Naive thymus-derived CD4-positive, alpha-beta T cell (primary cell): ENCODE measurements around the gene TEF. TPM values are rescaled to one million over a fixed set of nuclear protein-coding genes. Genes with fewer than 3 reads are reported as not detected.

Experiments
- ATAC-seq: fragments of 150-1000 bp; cut with Tn5 transposase; 2 replicates; pipeline ENCODE4 v1.10.0; 2021; ENCODE audit warnings: mild to moderate bottlenecking, moderate library complexity
- CTCF ChIA-PET: fragments of 350-600 bp; sonication (Branson Sonifier 250); formaldehyde crosslinking; loops from one replicate; lab custom pipeline; 2021; ENCODE audit warnings: antibody characterized with exemption; lab: Charles Lee
- POLR2A ChIA-PET: fragments of 350-600 bp; sonication (Branson Sonifier 250); formaldehyde crosslinking; loops from one replicate; lab custom pipeline; 2021; ENCODE audit warnings: antibody characterized with exemption, inconsistent platforms; lab: Charles Lee
- DNase-seq, 9 donors: peaks; one replicate each; pipeline versions ENCODE4 v3.0.0 to v3.0.0-alpha.2; 2020 to 2022; ENCODE audit warnings: mixed read lengths in 1 of 9
- H3K27ac ChIP-seq: one replicate; pipeline ENCODE4 v1.7.0; 2013; ENCODE audit warnings: mild to moderate bottlenecking, low read depth, low read length, moderate library complexity
- H3K27me3 ChIP-seq, 2 donors: one replicate each; pipeline ENCODE4 v1.7.0; 2013; ENCODE audit warnings: low read length in 2 of 2, mild to moderate bottlenecking in 2 of 2, moderate library complexity in 2 of 2; ENCODE audit not compliant: control insufficient read depth in 2 of 2, insufficient read depth in 2 of 2
- H3K36me3 ChIP-seq, 3 experiments: 1 replicate in 2 of 3; 2 replicates in 1 of 3; pipeline ENCODE4 v1.7.0; 2013; ENCODE audit warnings: low read length in 3 of 3, mild to moderate bottlenecking in 3 of 3, moderate library complexity in 1 of 3; ENCODE audit not compliant: insufficient read depth in 3 of 3, control insufficient read depth in 2 of 3
- H3K4me1 ChIP-seq, 2 donors: one replicate each; pipeline ENCODE4 v1.7.0; 2013; ENCODE audit warnings: low read length in 2 of 2, mild to moderate bottlenecking in 2 of 2, moderate library complexity in 1 of 2; ENCODE audit not compliant: control insufficient read depth in 2 of 2, insufficient read depth in 2 of 2
- H3K4me3 ChIP-seq: 2 replicates; pipeline ENCODE4 v1.7.0; 2013; ENCODE audit warnings: mild to moderate bottlenecking, low read length
- H3K9me3 ChIP-seq, 3 experiments: 1 replicate in 2 of 3; 2 replicates in 1 of 3; pipeline ENCODE4 v1.7.0; 2013; ENCODE audit warnings: low read length in 3 of 3; ENCODE audit not compliant: control insufficient read depth in 2 of 3
- H3K27ac Mint-ChIP-seq, 9 donors: one replicate each; pipeline ENCODE4 v1.8.0; 2020 to 2022; ENCODE audit warnings: mixed read lengths in 9 of 9, mild to moderate bottlenecking in 8 of 9, moderate library complexity in 5 of 9, inconsistent platforms in 2 of 9
- H3K27me3 Mint-ChIP-seq, 5 donors: one replicate each; pipeline ENCODE4 v1.8.0; 2021 to 2022; ENCODE audit warnings: mixed read lengths in 5 of 5, mild to moderate bottlenecking in 1 of 5
- H3K36me3 Mint-ChIP-seq, 5 donors: one replicate each; pipeline ENCODE4 v1.8.0; 2020 to 2022; ENCODE audit warnings: mixed read lengths in 5 of 5, mild to moderate bottlenecking in 3 of 5, inconsistent platforms in 1 of 5
- H3K4me1 Mint-ChIP-seq, 7 donors: one replicate each; pipeline ENCODE4 v1.8.0; 2020 to 2022; ENCODE audit warnings: mixed read lengths in 7 of 7, mild to moderate bottlenecking in 3 of 7, inconsistent platforms in 1 of 7
- H3K4me3 Mint-ChIP-seq, 10 donors: one replicate each; pipeline ENCODE4 v1.8.0; 2020 to 2022; ENCODE audit warnings: mild to moderate bottlenecking in 10 of 10, mixed read lengths in 10 of 10, moderate library complexity in 6 of 10, inconsistent platforms in 2 of 10
- H3K9me3 Mint-ChIP-seq, 11 donors: one replicate each; pipeline ENCODE4 v1.8.0; 2020 to 2022; ENCODE audit warnings: mixed read lengths in 11 of 11, mild to moderate bottlenecking in 4 of 11, inconsistent platforms in 1 of 11, moderate library complexity in 1 of 11
- intact Hi-C, 2 donors: fragments of 100-400 bp; cut with micrococcal nuclease; formaldehyde crosslinking; loops; one replicate each; pipeline ENCODE4 v1.15.1; 2023
- polyA plus RNA-seq, 2 donors: library from polyadenylated mRNA; unstranded; fragments of 300-500 nt; fragmentation: Illumina TruSeq; gene quantifications; one replicate each; pipeline ENCODE4 v1.2.3, GENCODE V29; 2021
- total RNA-seq, 6 experiments: library from RNA in 5 of 6; stranded (reverse) in 5 of 6; gene quantifications; 1 replicate in 5 of 6; 2 replicates in 1 of 6; pipeline ENCODE4 v1.2.3 and lab custom pipeline; 2021 to 2026

TEF gene
- total and polyA plus RNA-seq, 7 experiments from 2014 or later, result 3.5 to 8.4 (median 6.2) TPM

DNA sequence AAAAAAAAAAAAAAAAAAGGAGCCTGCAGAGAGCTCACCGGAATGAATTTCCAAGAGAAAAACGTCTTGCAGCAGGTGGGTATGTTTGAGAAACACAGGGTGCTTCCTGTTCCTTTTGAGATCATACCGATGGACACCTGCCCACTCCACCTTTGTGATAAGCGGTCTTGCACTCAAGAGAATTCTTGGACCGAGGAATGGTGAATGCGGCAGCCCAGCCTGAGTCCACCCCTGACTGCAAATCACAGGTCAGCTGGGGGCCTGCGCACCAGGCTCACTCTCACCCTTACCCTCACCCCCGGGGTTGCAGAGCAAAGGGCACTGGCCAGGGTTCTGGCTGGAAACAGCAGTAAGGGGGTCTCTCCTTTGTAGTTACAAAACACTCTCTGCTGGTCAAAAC is 16.8 kb upstream of the TEF start:
- H3K27ac ChIP-seq, result no peak overlapping the region
- CTCF ChIA-PET, result no interaction called here
- Mint-ChIP-seq H3K9me3 (peaks cover 0 to 2% (median 0%) of the 10 kb centered on the region in 11 donors), H3K4me3 (no peak overlapping the region), H3K4me1 (peaks cover 0 to 11% (median 3%) of the 10 kb centered on the region in 7 donors), H3K27me3 (peaks cover 0 to 12% (median 0%) of the 10 kb centered on the region in 5 donors), H3K36me3 (peaks cover 0 to 1% (median 0%) of the 10 kb centered on the region in 5 donors), H3K27ac (no peak overlapping the region)
- H3K27me3 ChIP-seq, result no peaks in the 10 kb centered on the region
- H3K4me1 ChIP-seq, result no peaks in the 10 kb centered on the region
- POLR2A ChIA-PET, result interaction anchor here (0.5 to 0.6 kb wide), 2 partner anchors 73 to 252 kb away, joined by 3 read pairs; no protein-coding TSS in a partner anchor
- no peaks in the 10 kb centered on the region for H3K9me3 ChIP-seq
- ATAC-seq, result no peak
- intact Hi-C loops, result no loop called here
- DNase-seq, result no peak
- H3K4me3 ChIP-seq, result no peak overlapping the region
- H3K36me3 ChIP-seq, result no peaks in the 10 kb centered on the region

DNA sequence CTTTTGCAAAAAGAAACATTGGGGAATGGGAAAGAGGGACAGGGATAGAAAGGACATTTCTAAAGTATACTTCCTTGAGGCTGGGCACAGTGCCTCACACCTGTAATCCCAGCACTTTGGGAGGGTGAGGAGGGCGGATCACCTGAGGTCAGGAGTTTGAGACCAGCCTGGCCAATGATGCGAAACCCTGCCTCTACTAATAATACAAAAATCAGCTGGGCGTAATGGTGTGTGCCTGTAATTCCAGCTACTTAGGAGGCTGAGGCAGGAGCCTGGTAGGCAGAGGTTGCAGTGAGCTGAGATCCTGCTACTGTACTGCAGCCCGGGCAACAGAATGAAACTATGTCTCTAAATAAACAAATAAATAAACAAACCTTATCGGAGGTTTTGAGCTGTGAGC is 16.3 kb upstream of the TEF start:
- CTCF ChIA-PET, result interaction anchor here (0.6 kb wide), 1 partner anchor 121 kb away, joined by 3 read pairs; no protein-coding TSS in a partner anchor
- no peak overlapping the region for H3K4me3 Mint-ChIP-seq
- H3K27me3 ChIP-seq, result no peaks in the 10 kb centered on the region
- intact Hi-C loops, result no loop called here
- H3K4me1 ChIP-seq, result no peaks in the 10 kb centered on the region
- POLR2A ChIA-PET, result no interaction called here
- H3K27me3 Mint-ChIP-seq, result peaks cover 0 to 12% (median 0%) of the 10 kb centered on the region in 5 donors
- peaks cover 0 to 2% (median 0%) of the 10 kb centered on the region in 11 donors for H3K9me3 Mint-ChIP-seq
- no peak overlapping the region for H3K4me3 ChIP-seq
- no peaks in the 10 kb centered on the region for H3K36me3 ChIP-seq
- no peak overlapping the region for H3K27ac ChIP-seq
- H3K9me3 ChIP-seq, result no peaks in the 10 kb centered on the region
- H3K4me1 Mint-ChIP-seq, result peaks cover 0 to 11% (median 3%) of the 10 kb centered on the region in 7 donors
- DNase-seq (no peak), ATAC-seq (no peak)
- peaks cover 0 to 1% (median 0%) of the 10 kb centered on the region in 5 donors for H3K36me3 Mint-ChIP-seq
- H3K27ac Mint-ChIP-seq, result no peak overlapping the region

DNA sequence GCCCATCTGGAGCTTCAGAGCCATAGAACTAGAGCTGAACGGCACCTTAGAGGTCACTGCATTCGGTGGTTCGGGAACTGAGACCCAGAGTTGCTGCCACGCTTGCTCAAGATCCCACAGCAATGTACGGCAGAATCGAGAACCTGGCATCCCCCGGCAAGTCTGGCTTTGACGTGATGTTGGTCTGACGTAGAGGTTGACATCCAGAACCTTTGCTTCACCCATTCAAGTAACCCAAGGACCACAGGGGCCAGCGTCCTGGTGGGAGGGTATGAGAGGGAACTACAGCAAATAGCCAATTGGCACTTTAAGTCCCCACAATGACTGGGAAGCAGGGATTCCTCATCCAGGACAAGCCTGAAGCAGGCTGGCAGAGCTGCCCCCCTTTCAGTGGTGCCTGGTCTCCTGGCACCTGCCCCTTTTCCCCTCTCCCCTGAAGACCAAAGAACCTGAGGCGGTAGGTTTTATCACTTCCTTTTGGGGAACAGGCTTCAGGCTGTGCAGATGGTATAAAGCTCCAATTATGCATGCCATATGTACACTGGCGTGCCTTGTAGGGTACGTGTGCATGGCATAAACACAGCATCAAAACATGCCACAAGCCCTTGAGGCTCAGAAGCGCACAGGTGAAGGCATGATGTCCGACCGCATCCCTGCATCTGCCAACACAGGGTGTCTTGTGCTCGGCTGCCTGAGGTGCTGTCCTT is 15.3 kb upstream of the TEF start:
- intact Hi-C loops, result no loop called here
- peaks cover 0 to 2% (median 0%) of the 10 kb centered on the region in 11 donors for H3K9me3 Mint-ChIP-seq
- H3K9me3 ChIP-seq, result no peaks in the 10 kb centered on the region
- peaks cover 0 to under 1% (median 0%) of the 10 kb centered on the region in 5 donors for H3K36me3 Mint-ChIP-seq
- H3K27me3 ChIP-seq, result no peaks in the 10 kb centered on the region
- peaks cover 0 to 11% (median 3%) of the 10 kb centered on the region in 7 donors for H3K4me1 Mint-ChIP-seq
- H3K4me3 Mint-ChIP-seq, result peak overlapping the region in 4 of 10 donors; percentile 32 to 60 (median 42)
- ChIA-PET CTCF (interaction anchor here (0.6 kb wide), 1 partner anchor 80 kb away, joined by 3 read pairs; no protein-coding TSS in a partner anchor), POLR2A (interaction anchor here (1.2 kb wide), 1 partner anchor 15 kb away, joined by 3 read pairs; the partner anchor contains the start of gene TEF)
- H3K27ac Mint-ChIP-seq, result peak overlapping the region in 1 of 9 donors; percentile 45
- DNase-seq, result no peak
- no peaks in the 10 kb centered on the region for H3K36me3 ChIP-seq
- no peak overlapping the region for H3K4me3 ChIP-seq
- no peak overlapping the region for H3K27ac ChIP-seq
- H3K4me1 ChIP-seq, result no peaks in the 10 kb centered on the region
- peaks cover 0 to 12% (median 0%) of the 10 kb centered on the region in 5 donors for H3K27me3 Mint-ChIP-seq
- ATAC-seq, result peak; percentile 18

DNA sequence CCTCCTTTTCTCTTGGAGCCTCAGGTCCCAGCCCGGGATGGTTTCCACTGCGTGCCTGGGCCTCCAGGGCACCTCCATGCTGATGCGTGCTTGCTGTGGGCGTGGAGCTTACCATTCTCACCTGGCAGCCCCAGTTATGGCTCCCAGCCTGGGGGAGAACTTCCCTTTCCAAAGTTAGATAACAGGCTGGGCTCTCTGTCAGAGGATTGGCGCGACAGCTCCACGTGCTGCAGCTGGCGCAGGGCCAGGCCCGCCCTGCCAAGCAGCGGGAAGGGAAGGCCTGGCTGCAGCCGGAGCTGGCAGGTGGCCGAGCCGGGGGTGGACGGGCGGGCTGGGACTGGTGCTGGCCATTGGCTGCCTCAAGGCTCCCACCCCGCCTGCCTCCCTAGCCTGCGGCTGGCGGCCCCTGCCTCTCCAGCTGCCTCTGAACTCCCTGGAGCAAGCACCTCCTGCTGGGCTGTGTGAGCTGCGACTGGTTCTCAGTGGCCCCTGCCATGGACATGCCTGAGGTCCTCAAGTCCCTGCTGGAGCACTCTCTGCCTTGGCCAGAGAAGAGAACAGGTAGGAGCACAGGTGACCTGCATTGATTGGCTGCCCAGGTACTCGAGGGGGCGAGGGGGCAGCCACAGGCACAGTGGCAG is 14.6 kb upstream of the TEF start:
- DNase-seq (peak in 6 of 9 donors; percentile 10 to 31 (median 22)), ATAC-seq (peak; percentile 74)
- ChIA-PET CTCF (no interaction called here), POLR2A (interaction anchor here (1.2 kb wide), 1 partner anchor 15 kb away, joined by 3 read pairs; the partner anchor contains the start of gene TEF)
- no peaks in the 10 kb centered on the region for H3K36me3 ChIP-seq
- intact Hi-C loops, result no loop called here
- no peaks in the 10 kb centered on the region for H3K27me3 ChIP-seq
- Mint-ChIP-seq H3K4me1 (peaks cover 0 to 11% (median 3%) of the 10 kb centered on the region in 7 donors), H3K36me3 (no peaks in the 10 kb centered on the region), H3K9me3 (peaks cover 0 to 2% (median 0%) of the 10 kb centered on the region in 11 donors), H3K27ac (no peak overlapping the region), H3K27me3 (peaks cover 0 to 12% (median 0%) of the 10 kb centered on the region in 5 donors), H3K4me3 (peak overlapping the region in 5 of 10 donors; percentile 27 to 60 (median 41))
- no peak overlapping the region for H3K4me3 ChIP-seq
- no peaks in the 10 kb centered on the region for H3K9me3 ChIP-seq
- H3K27ac ChIP-seq, result no peak overlapping the region
- H3K4me1 ChIP-seq, result no peaks in the 10 kb centered on the region

- Histone ChIP-seq H3K27ac (no peak overlapping the region), H3K27me3 (no peaks in the 10 kb centered on the region), H3K36me3 (no peaks in the 10 kb centered on the region), H3K4me3 (no peak overlapping the region), H3K4me1 (no peaks in the 10 kb centered on the region), H3K9me3 (no peaks in the 10 kb centered on the region)
- no peaks in the 10 kb centered on the region for H3K9me3 Mint-ChIP-seq
- CTCF ChIA-PET, result interaction anchor here (1.3 kb wide), 1 partner anchor 36 kb away, joined by 3 read pairs; no protein-coding TSS in a partner anchor
- POLR2A ChIA-PET, result no interaction called here
- H3K27me3 Mint-ChIP-seq, result peaks cover 0 to 12% (median 0%) of the 10 kb centered on the region in 5 donors
- peak overlapping the region in 1 of 9 donors; percentile 55 for H3K27ac Mint-ChIP-seq
- ATAC-seq, result peak; percentile 5
- H3K36me3 Mint-ChIP-seq, result no peaks in the 10 kb centered on the region
- peak overlapping the region in 2 of 10 donors; percentile 23 to 27 for H3K4me3 Mint-ChIP-seq
- no peak for DNase-seq
- intact Hi-C loops, result no loop called here
- peaks cover 0 to 11% (median 3%) of the 10 kb centered on the region in 7 donors for H3K4me1 Mint-ChIP-seq
Observed at GRCh38 chr22:41367680-41368542, 13.8 kb upstream of the TEF start.
